OCI-LY1 (cell line): Measurements from ENCODE around the gene TMEM201.

Experiments
- CTCF ChIP-seq: fragments of 200-600 bp; sonication (generic), shearing (Covaris generic); IDR thresholded peaks from 2 replicates; pipeline ENCODE4 v1.5.1; 2017; ENCODE audit warnings: mild to moderate bottlenecking, antibody characterized with exemption, low read length, moderate library complexity, mixed read lengths
- EZH2 ChIP-seq: fragments of 200-600 bp; sonication (generic), shearing (Covaris generic); IDR thresholded peaks from 2 replicates; pipeline ENCODE4 v1.8.0; 2017; ENCODE audit warnings: borderline replicate concordance, mixed run types, mild to moderate bottlenecking, antibody characterized with exemption, low read length, moderate library complexity, mixed read lengths

DNA sequence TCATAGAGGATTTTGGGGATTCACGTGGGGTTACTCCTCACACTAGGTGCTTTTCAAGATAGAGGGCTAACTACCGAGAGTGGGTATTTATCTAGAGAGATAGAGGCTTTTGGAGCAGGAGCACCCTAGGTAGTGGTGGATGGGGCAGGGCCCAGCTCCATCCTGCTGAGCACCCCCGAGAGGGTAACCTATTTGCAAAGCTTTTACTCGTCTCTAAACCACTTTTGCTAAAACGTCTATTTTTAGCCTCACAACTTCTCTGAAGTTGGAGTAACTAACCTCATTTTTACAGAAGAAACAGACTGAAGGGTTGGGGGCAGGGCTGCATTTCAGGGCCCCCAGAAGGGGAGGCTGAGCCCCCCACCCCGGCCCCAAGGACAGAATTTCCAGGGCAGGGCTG lies 50.5 kb downstream of the TMEM201 start:
- TF ChIP-seq CTCF, result no peak
- no peak for TF ChIP-seq EZH2
